NCI-H2196 (cell line): ENCODE results near the gene KCNQ1.

Experiments
- DNase-seq: peaks from one replicate; lab custom pipeline; 2025; ENCODE audit not compliant: unreplicated experiment; lab: John Stamatoyannopoulos, UW

The KCNQ1 gene

GRCh38 chr11:2752923-2753322 is 308.1 kb downstream of the KCNQ1 start:
- DNase-seq: no peak

- DNase-seq: no peak
Observed at GRCh38 chr11:2754008-2754407, 309.2 kb downstream of the KCNQ1 start.

- no peak for DNase-seq
Observed at GRCh38 chr11:2755071-2755470, 310.3 kb downstream of the KCNQ1 start.

GRCh38 chr11:2758751-2759150 is 313.9 kb downstream of the KCNQ1 start:
- no peak for DNase-seq

GRCh38 chr11:2759228-2760195 is 314.7 kb downstream of the KCNQ1 start:
- no peak for DNase-seq

- no peak for DNase-seq
Observed at GRCh38 chr11:2760196-2760871, 315.5 kb downstream of the KCNQ1 start.

- no peak for DNase-seq
Observed at GRCh38 chr11:2761131-2762030, 316.6 kb downstream of the KCNQ1 start.

- DNase-seq: no peak
Observed at GRCh38 chr11:2762031-2762380, 317.2 kb downstream of the KCNQ1 start.

- DNase-seq: no peak
Observed at GRCh38 chr11:2762451-2762850, 317.6 kb downstream of the KCNQ1 start.

- DNase-seq: no peak
Observed at GRCh38 chr11:2763984-2764383, 319.2 kb downstream of the KCNQ1 start.

GRCh38 chr11:2765491-2765890 is 320.7 kb downstream of the KCNQ1 start:
- DNase-seq: no peak

- no peak for DNase-seq
Observed at GRCh38 chr11:2766166-2766565, 321.4 kb downstream of the KCNQ1 start.

GRCh38 chr11:2767071-2767470 is 322.3 kb downstream of the KCNQ1 start:
- no peak for DNase-seq

- DNase-seq: no peak
Observed at GRCh38 chr11:2767801-2768200, 323.0 kb downstream of the KCNQ1 start.

- DNase-seq: no peak
Observed at GRCh38 chr11:2768471-2769408, 323.9 kb downstream of the KCNQ1 start.

- DNase-seq: no peak
Observed at GRCh38 chr11:2769409-2770095, 324.7 kb downstream of the KCNQ1 start.

- DNase-seq: no peak
Observed at GRCh38 chr11:2770096-2770751, 325.4 kb downstream of the KCNQ1 start.

- DNase-seq: no peak
Observed at GRCh38 chr11:2770761-2771301, 326.0 kb downstream of the KCNQ1 start.
